Measurements from ENCODE around the gene ATXN1. TPM values are rescaled to one million over a fixed set of nuclear protein-coding genes. Genes with fewer than 3 reads are reported as not detected.

The ATXN1 gene
- total RNA-seq, 1 donor from 2014 or later, result 59.8 TPM

- peak overlapping the region; percentile 95 for H3K4me3 Mint-ChIP-seq
- ATAC-seq (ENCODE audit: low read depth) (peak; percentile 59), DNase-seq (peak; percentile 72)
- TF ChIP-seq CTCF (IDR thresholded peaks at IDR 0.05), result no peak
- intact Hi-C loops (cut with micrococcal nuclease), result loop anchor here (1.0 to 10.0 kb wide), 14 partner anchors 49 to 943 kb away; partner anchors contain the start of genes GMPR and NUP153
- ChIA-PET CTCF (interaction anchor here (0.6 to 5.4 kb wide), 29 partner anchors 9 to 445 kb away, joined by 3 to 174 read pairs (median 4); no protein-coding TSS in a partner anchor), POLR2A (interaction anchor here (0.6 to 3.1 kb wide), 39 partner anchors 9 to 1652 kb away, joined by 3 to 28 read pairs (median 5); no protein-coding TSS in a partner anchor)
- H3K4me1 Mint-ChIP-seq, result peaks cover 38% of the 10 kb centered on the region
- H3K27ac Mint-ChIP-seq, result peak overlapping the region; percentile 92
- H3K36me3 Mint-ChIP-seq (ENCODE audit: low read depth), result peaks cover 11% of the 10 kb centered on the region
- H3K9me3 Mint-ChIP-seq, result no peaks in the 10 kb centered on the region
- no peaks in the 10 kb centered on the region for H3K27me3 Mint-ChIP-seq
These were observed 409 bp upstream of the ATXN1 start for GRCh38 chr6:16761471-16762267.

- H3K9me3 Mint-ChIP-seq, result no peaks in the 10 kb centered on the region
- H3K4me3 Mint-ChIP-seq, result peak overlapping the region; percentile 90
- POLR2A ChIA-PET, result interaction anchor here (0.6 to 2.6 kb wide), 9 partner anchors 12 to 359 kb away, joined by 3 to 10 read pairs (median 5); no protein-coding TSS in a partner anchor
- H3K36me3 Mint-ChIP-seq (ENCODE audit: low read depth), result peaks cover 11% of the 10 kb centered on the region
- CTCF ChIA-PET, result interaction anchor here (0.9 to 2.8 kb wide), 5 partner anchors 11 to 255 kb away, joined by 3 to 16 read pairs (median 3); no protein-coding TSS in a partner anchor
- intact Hi-C loops (cut with micrococcal nuclease), result loop anchor here (5.0 to 10.0 kb wide), 3 partner anchors 205 to 945 kb away; partner anchors contain the start of genes GMPR and NUP153
- peak overlapping the region; percentile 87 for H3K27ac Mint-ChIP-seq
- peaks cover 42% of the 10 kb centered on the region for H3K4me1 Mint-ChIP-seq
- ATAC-seq (ENCODE audit: low read depth) (peak; percentile 47), DNase-seq (peak; percentile 68)
- no peaks in the 10 kb centered on the region for H3K27me3 Mint-ChIP-seq
- no peak for TF ChIP-seq CTCF (IDR thresholded peaks at IDR 0.05)
These were observed 1.4 kb downstream of the ATXN1 start for GRCh38 chr6:16759646-16760515.

GRCh38 chr6:16759181-16759645, 2.0 kb downstream of the ATXN1 start:
- H3K27ac Mint-ChIP-seq, result peak overlapping the region; percentile 87
- ChIA-PET CTCF (interaction anchor here (0.9 to 2.8 kb wide), 5 partner anchors 12 to 255 kb away, joined by 3 to 16 read pairs (median 3); no protein-coding TSS in a partner anchor), POLR2A (interaction anchor here (0.6 to 2.6 kb wide), 16 partner anchors 12 to 948 kb away, joined by 3 to 18 read pairs (median 5); no protein-coding TSS in a partner anchor)
- intact Hi-C loops (cut with micrococcal nuclease), result no loop called here
- peaks cover 15% of the 10 kb centered on the region for H3K36me3 Mint-ChIP-seq (ENCODE audit: low read depth)
- DNase-seq, result no peak
- TF ChIP-seq CTCF (IDR thresholded peaks at IDR 0.05), result no peak
- no peak for ATAC-seq (ENCODE audit: low read depth)
- peak overlapping the region; percentile 90 for H3K4me3 Mint-ChIP-seq
- peaks cover 40% of the 10 kb centered on the region for H3K4me1 Mint-ChIP-seq
- H3K9me3 Mint-ChIP-seq, result no peaks in the 10 kb centered on the region
- H3K27me3 Mint-ChIP-seq, result no peaks in the 10 kb centered on the region

GRCh38 chr6:16758163-16758975, 2.9 kb downstream of the ATXN1 start:
- H3K9me3 Mint-ChIP-seq, result no peaks in the 10 kb centered on the region
- no peak for TF ChIP-seq CTCF (IDR thresholded peaks at IDR 0.05)
- DNase-seq, result no peak
- H3K27me3 Mint-ChIP-seq, result no peaks in the 10 kb centered on the region
- CTCF ChIA-PET, result interaction anchor here (0.7 to 2.8 kb wide), 5 partner anchors 28 to 254 kb away, joined by 3 to 16 read pairs (median 3); no protein-coding TSS in a partner anchor
- H3K4me3 Mint-ChIP-seq, result peak overlapping the region; percentile 90
- no peak for ATAC-seq (ENCODE audit: low read depth)
- peaks cover 35% of the 10 kb centered on the region for H3K4me1 Mint-ChIP-seq
- H3K36me3 Mint-ChIP-seq (ENCODE audit: low read depth), result peaks cover 15% of the 10 kb centered on the region
- POLR2A ChIA-PET, result interaction anchor here (0.6 to 2.6 kb wide), 10 partner anchors 44 to 352 kb away, joined by 3 to 18 read pairs (median 4); no protein-coding TSS in a partner anchor
- intact Hi-C loops (cut with micrococcal nuclease), result no loop called here
- H3K27ac Mint-ChIP-seq, result no peak overlapping the region

Data from activated B cell treated with CpG ODN at 0.5 μM for 24 hours (primary cell).